WTC11 (cell line): ENCODE measurements around the gene ZBTB12. TPM values are rescaled to one million over a fixed set of nuclear protein-coding genes. Genes with fewer than 3 reads are reported as not detected.

Source experiments
- ATAC-seq: fragments of 200-7000 bp; cut with Tn5 transposase; 2 replicates; pipeline ENCODE4 v1.10.0; 2021; ENCODE audit warnings: mild to moderate bottlenecking, moderate library complexity
- CTCF ChIA-PET: fragments of 300-600 bp; sonication (Branson Sonifier 250); formaldehyde crosslinking; loops from one replicate; lab custom pipeline; 2021; ENCODE audit warnings: antibody characterized with exemption; lab: Charles Lee
- POLR2A ChIA-PET: fragments of 350-600 bp; sonication (Branson Sonifier 250); formaldehyde crosslinking; loops from one replicate; lab custom pipeline; 2021; ENCODE audit warnings: antibody characterized with exemption; lab: Charles Lee
- DNase-seq: peaks from one replicate; pipeline ENCODE4 v3.0.0; 2021; ENCODE audit warnings: low spot score
- H3K27ac Mint-ChIP-seq: 2 replicates; pipeline ENCODE4 v1.8.0; 2021; ENCODE audit warnings: mixed read lengths
- H3K27me3 Mint-ChIP-seq: 2 replicates; pipeline ENCODE4 v1.8.0; 2021; ENCODE audit warnings: low read depth, mild to moderate bottlenecking, moderate library complexity, mixed read lengths
- H3K36me3 Mint-ChIP-seq: 2 replicates; pipeline ENCODE4 v1.8.0; 2021; ENCODE audit warnings: mixed read lengths
- H3K4me1 Mint-ChIP-seq: 2 replicates; pipeline ENCODE4 v1.8.0; 2022; ENCODE audit warnings: mixed read lengths
- H3K4me3 Mint-ChIP-seq: 2 replicates; pipeline ENCODE4 v1.8.0; 2021; ENCODE audit warnings: mild to moderate bottlenecking, moderate library complexity, mixed read lengths
- H3K9me3 Mint-ChIP-seq: 2 replicates; pipeline ENCODE4 v1.8.0; 2021; ENCODE audit warnings: mixed read lengths
- ATF2 ChIP-seq: sonication (generic); formaldehyde crosslinking; IDR thresholded peaks from 2 replicates; pipeline ENCODE4 v1.8.1; 2022; ENCODE audit warnings: low read depth, missing genetic modification reagents, borderline replicate concordance
- CDX4 ChIP-seq: fragments of 250-450 bp; sonication (Bioruptor Pico); IDR thresholded peaks from 2 replicates; pipeline ENCODE4 v1.9.0; 2021; ENCODE audit warnings: moderate library complexity, mild to moderate bottlenecking, inconsistent platforms, borderline replicate concordance
- ESRRA ChIP-seq: sonication (generic); formaldehyde crosslinking; IDR thresholded peaks from 2 replicates; pipeline ENCODE4 v1.8.1; 2022; ENCODE audit warnings: mild to moderate bottlenecking, missing genetic modification reagents, borderline replicate concordance
- FOXJ3 ChIP-seq: sonication (generic); formaldehyde crosslinking; IDR thresholded peaks from 2 replicates; pipeline ENCODE4 v1.9.0; 2021; ENCODE audit warnings: missing genetic modification reagents, mild to moderate bottlenecking, borderline replicate concordance
- FOXP4 ChIP-seq: sonication (generic); formaldehyde crosslinking; IDR thresholded peaks from 2 replicates; pipeline ENCODE4 v1.8.0; 2022; ENCODE audit warnings: mild to moderate bottlenecking, missing genetic modification reagents
- MAX ChIP-seq: sonication (generic); formaldehyde crosslinking; IDR thresholded peaks from 2 replicates; pipeline ENCODE4 v1.8.0; 2022; ENCODE audit warnings: mild to moderate bottlenecking, missing genetic modification reagents
- MXD4 ChIP-seq: fragments of 250-450 bp; sonication (Bioruptor Pico); IDR thresholded peaks from 2 replicates; pipeline ENCODE4 v1.8.0; 2021; ENCODE audit warnings: mild to moderate bottlenecking, moderate library complexity, borderline replicate concordance
- MYBL2 ChIP-seq: sonication (generic); formaldehyde crosslinking; IDR thresholded peaks from 2 replicates; pipeline ENCODE4 v1.8.1; 2023; ENCODE audit warnings: mild to moderate bottlenecking, moderate library complexity, missing genetic modification reagents
- NFE2L1 ChIP-seq: sonication (generic); formaldehyde crosslinking; IDR thresholded peaks from 2 replicates; pipeline ENCODE4 v1.8.1; 2023; ENCODE audit warnings: missing genetic modification reagents
- RORB ChIP-seq: fragments of 250-450 bp; sonication (Bioruptor Pico); IDR thresholded peaks from 2 replicates; pipeline ENCODE4 v1.9.0; 2021; ENCODE audit warnings: mild to moderate bottlenecking
- SMAD4 ChIP-seq: sonication (generic); formaldehyde crosslinking; IDR thresholded peaks from 2 replicates; pipeline ENCODE4 v1.8.0; 2022; ENCODE audit warnings: mild to moderate bottlenecking, missing genetic modification reagents
- TCF7 ChIP-seq: sonication (generic); formaldehyde crosslinking; IDR thresholded peaks from 2 replicates; pipeline ENCODE4 v1.8.0; 2022; ENCODE audit warnings: mild to moderate bottlenecking, low read depth, missing genetic modification reagents, moderate library complexity
- ZBTB21 ChIP-seq: sonication (generic); formaldehyde crosslinking; IDR thresholded peaks from 2 replicates; pipeline ENCODE4 v1.8.1; 2023; ENCODE audit warnings: mild to moderate bottlenecking, missing genetic modification reagents, borderline replicate concordance
- ZNF281 ChIP-seq: sonication (generic); formaldehyde crosslinking; IDR thresholded peaks from 2 replicates; pipeline ENCODE4 v1.8.0; 2023; ENCODE audit warnings: mild to moderate bottlenecking, missing genetic modification reagents
- ZNF317 ChIP-seq: sonication (generic); formaldehyde crosslinking; IDR thresholded peaks from 2 replicates; pipeline ENCODE4 v1.8.1; 2023; ENCODE audit warnings: low read depth, mild to moderate bottlenecking, moderate library complexity, missing genetic modification reagents, borderline replicate concordance
- ZNF416 ChIP-seq: fragments of 250-450 bp; sonication (Bioruptor Pico); IDR thresholded peaks from 2 replicates; pipeline ENCODE4 v1.9.0; 2021; ENCODE audit warnings: mild to moderate bottlenecking, inconsistent platforms
- ZNF425 ChIP-seq: fragments of 250-450 bp; sonication (Bioruptor Pico); conservative IDR thresholded peaks from 2 replicates; pipeline ENCODE4 v1.9.0; 2021; ENCODE audit warnings: mild to moderate bottlenecking
- ZNF671 ChIP-seq: fragments of 250-450 bp; sonication (Bioruptor Pico); IDR thresholded peaks from 2 replicates; pipeline ENCODE4 v1.8.0; 2021; ENCODE audit warnings: mild to moderate bottlenecking
- total RNA-seq: library from RNA; stranded (reverse); gene quantifications from 3 replicates; pipeline ENCODE4 v1.2.3, GENCODE V29; 2021

Gene ZBTB12
- total RNA-seq, 1 experiment from 2014 or later, result 24.0 TPM

GRCh38 chr6:31940256-31940664 is 38.4 kb upstream of the ZBTB12 start:
- peaks cover 24% of the 10 kb centered on the region for H3K27me3 Mint-ChIP-seq
- H3K9me3 Mint-ChIP-seq, result no peaks in the 10 kb centered on the region
- ChIA-PET CTCF (interaction anchor here (1.2 to 1.7 kb wide), 4 partner anchors 12 to 170 kb away, joined by 3 to 13 read pairs (median 4); partner anchors contain the start of gene NEU1), POLR2A (no interaction called here)
- H3K36me3 Mint-ChIP-seq, result no peaks in the 10 kb centered on the region
- TF ChIP-seq SMAD4 (CRISPR knock-in tag), result no peak
- no peak for TF ChIP-seq CDX4
- no peak for TF ChIP-seq ZNF281
- no peak for TF ChIP-seq FOXP4 (CRISPR knock-in tag)
- TF ChIP-seq ATF2 (CRISPR knock-in tag), result no peak
- no peak for TF ChIP-seq RORB
- TF ChIP-seq MYBL2 (CRISPR knock-in tag), result no peak
- no peak for TF ChIP-seq ZBTB21 (CRISPR knock-in tag)
- TF ChIP-seq MXD4 (CRISPR knock-in tag), result no peak
- TF ChIP-seq FOXJ3 (CRISPR knock-in tag), result no peak
- no peak for TF ChIP-seq TCF7
- TF ChIP-seq ZNF317 (CRISPR knock-in tag), result no peak
- no peak for TF ChIP-seq MAX (CRISPR knock-in tag)
- no peak for TF ChIP-seq ZNF416 (CRISPR knock-in tag)
- no peak for TF ChIP-seq ESRRA (CRISPR knock-in tag)
- TF ChIP-seq ZNF671 (CRISPR knock-in tag), result no peak
- TF ChIP-seq NFE2L1 (CRISPR knock-in tag), result no peak
- TF ChIP-seq ZNF425 (CRISPR knock-in tag), result no peak
- no peak overlapping the region; the same call in 1 of the 2 replicates for H3K27ac Mint-ChIP-seq
- peaks cover 7% of the 10 kb centered on the region for H3K4me1 Mint-ChIP-seq
- no peak overlapping the region for H3K4me3 Mint-ChIP-seq
- DNase-seq, result no peak
- ATAC-seq, result no peak
